Activated CD8-positive, alpha-beta T cell treated with anti-CD3 and anti-CD28 coated beads, Interleukin-2, amount 10 ng/mL, durations not matched to agents 7 days and 5 days (primary cell): Measurements from ENCODE around the gene RGS16. TPM values are rescaled to one million over a fixed set of nuclear protein-coding genes. Genes with fewer than 3 reads are reported as not detected.

Experiments used
- ATAC-seq: fragments of 150-1000 bp; cut with Tn5 transposase; one replicate; pipeline ENCODE4 v1.10.0; 2021; ENCODE audit warnings: moderate library complexity
- CTCF ChIA-PET: fragments of 350-600 bp; sonication (Branson Sonifier 250); formaldehyde crosslinking; loops from one replicate; lab custom pipeline; 2021; ENCODE audit warnings: antibody characterized with exemption; lab: Charles Lee
- POLR2A ChIA-PET: fragments of 350-600 bp; sonication (Branson Sonifier 250); formaldehyde crosslinking; loops from one replicate; lab custom pipeline; 2021; ENCODE audit warnings: antibody characterized with exemption; lab: Charles Lee
- DNase-seq: peaks from one replicate; pipeline ENCODE4 v3.0.0-alpha.2; 2020
- H3K27ac Mint-ChIP-seq: one replicate; pipeline ENCODE4 v1.8.0; 2021; ENCODE audit warnings: mild to moderate bottlenecking, mixed read lengths
- H3K27me3 Mint-ChIP-seq: one replicate; pipeline ENCODE4 v1.8.0; 2021; ENCODE audit warnings: low read depth, mixed read lengths
- H3K36me3 Mint-ChIP-seq: one replicate; pipeline ENCODE4 v1.8.0; 2021; ENCODE audit warnings: low read depth, mixed read lengths
- H3K4me1 Mint-ChIP-seq: one replicate; pipeline ENCODE4 v1.8.0; 2021; ENCODE audit warnings: low read depth, mixed read lengths
- H3K4me3 Mint-ChIP-seq: one replicate; pipeline ENCODE4 v1.8.0; 2021; ENCODE audit warnings: mild to moderate bottlenecking, mixed read lengths
- H3K9me3 Mint-ChIP-seq: one replicate; pipeline ENCODE4 v1.8.0; 2022; ENCODE audit warnings: mixed read lengths; ENCODE audit not compliant: insufficient read depth
- total RNA-seq, 2 experiments: library from RNA; stranded (reverse); gene quantifications; one replicate each; pipeline ENCODE4 v1.2.3, GENCODE V29; 2021

RGS16 gene
- total RNA-seq, 2 experiments from 2014 or later = 0.63 to 0.66 TPM

- H3K4me3 Mint-ChIP-seq = no peak overlapping the region
- ATAC-seq = no peak
- H3K4me1 Mint-ChIP-seq = peaks cover 58% of the 10 kb centered on the region
- no peak for DNase-seq
- CTCF ChIA-PET = interaction anchor here (0.7 to 5.6 kb wide), 7 partner anchors 12 to 153 kb away, joined by 3 to 35 read pairs (median 4); no protein-coding TSS in a partner anchor
- POLR2A ChIA-PET = interaction anchor here (0.5 to 1.6 kb wide), 3 partner anchors 13 to 67 kb away, joined by 3 to 5 read pairs (median 3); no protein-coding TSS in a partner anchor
- peaks cover 55% of the 10 kb centered on the region for H3K27me3 Mint-ChIP-seq
- H3K27ac Mint-ChIP-seq = no peak overlapping the region
- H3K36me3 Mint-ChIP-seq = no peaks in the 10 kb centered on the region
- H3K9me3 Mint-ChIP-seq = no peaks in the 10 kb centered on the region
Observed at GRCh38 chr1:182629080-182629479, 24.9 kb upstream of the RGS16 start.

- Mint-ChIP-seq H3K9me3 (no peaks in the 10 kb centered on the region), H3K27me3 (peaks cover 55% of the 10 kb centered on the region), H3K36me3 (no peaks in the 10 kb centered on the region), H3K27ac (no peak overlapping the region), H3K4me1 (peaks cover 58% of the 10 kb centered on the region), H3K4me3 (no peak overlapping the region)
- ChIA-PET CTCF (interaction anchor here (1.1 to 5.6 kb wide), 5 partner anchors 12 to 33 kb away, joined by 3 to 35 read pairs (median 4); no protein-coding TSS in a partner anchor), POLR2A (interaction anchor here (0.5 to 1.6 kb wide), 3 partner anchors 12 to 67 kb away, joined by 3 to 5 read pairs (median 3); no protein-coding TSS in a partner anchor)
- ATAC-seq (no peak), DNase-seq (no peak)
Observed at GRCh38 chr1:182628657-182629056, 24.5 kb upstream of the RGS16 start.

GRCh38 chr1:182627622-182628021 is 23.4 kb upstream of the RGS16 start:
- ATAC-seq = no peak

GRCh38 chr1:182626527-182626926 is 22.3 kb upstream of the RGS16 start:
- POLR2A ChIA-PET = no interaction called here
- no peaks in the 10 kb centered on the region for H3K9me3 Mint-ChIP-seq
- H3K27ac Mint-ChIP-seq = no peak overlapping the region
- no peaks in the 10 kb centered on the region for H3K36me3 Mint-ChIP-seq
- CTCF ChIA-PET = interaction anchor here (5.6 kb wide), 1 partner anchor 25 kb away, joined by 35 read pairs; no protein-coding TSS in a partner anchor
- DNase-seq (no peak), ATAC-seq (no peak)
- peaks cover 59% of the 10 kb centered on the region for H3K27me3 Mint-ChIP-seq
- H3K4me1 Mint-ChIP-seq = peaks cover 46% of the 10 kb centered on the region
- H3K4me3 Mint-ChIP-seq = no peak overlapping the region

More at GRCh38 chr1:182627622-182628021, 23.4 kb upstream of the RGS16 start:
- ChIA-PET CTCF (interaction anchor here (0.8 to 5.6 kb wide), 4 partner anchors 11 to 155 kb away, joined by 3 to 35 read pairs (median 12); no protein-coding TSS in a partner anchor), POLR2A (no interaction called here)
- Mint-ChIP-seq H3K27me3 (peaks cover 59% of the 10 kb centered on the region), H3K36me3 (no peaks in the 10 kb centered on the region), H3K4me1 (peaks cover 54% of the 10 kb centered on the region), H3K4me3 (no peak overlapping the region), H3K27ac (no peak overlapping the region), H3K9me3 (no peaks in the 10 kb centered on the region)
- DNase-seq = no peak

GRCh38 chr1:182625719-182626504 is 21.7 kb upstream of the RGS16 start:
- peaks cover 4% of the 10 kb centered on the region for H3K9me3 Mint-ChIP-seq
- no peak overlapping the region for H3K27ac Mint-ChIP-seq
- peaks cover 57% of the 10 kb centered on the region for H3K27me3 Mint-ChIP-seq
- no peak overlapping the region for H3K4me3 Mint-ChIP-seq
- peaks cover 3% of the 10 kb centered on the region for H3K36me3 Mint-ChIP-seq
- ChIA-PET POLR2A (interaction anchor here (0.9 kb wide), 1 partner anchor 10 kb away, joined by 5 read pairs; no protein-coding TSS in a partner anchor), CTCF (interaction anchor here (0.7 to 5.6 kb wide), 3 partner anchors 10 to 141 kb away, joined by 3 to 35 read pairs (median 11); no protein-coding TSS in a partner anchor)
- H3K4me1 Mint-ChIP-seq = peaks cover 42% of the 10 kb centered on the region
- ATAC-seq = no peak
- DNase-seq = no peak

GRCh38 chr1:182625024-182625423 is 20.8 kb upstream of the RGS16 start:
- peaks cover 13% of the 10 kb centered on the region for H3K9me3 Mint-ChIP-seq
- H3K4me1 Mint-ChIP-seq = peaks cover 36% of the 10 kb centered on the region
- H3K27ac Mint-ChIP-seq = no peak overlapping the region
- peaks cover 8% of the 10 kb centered on the region for H3K36me3 Mint-ChIP-seq
- ATAC-seq = no peak
- CTCF ChIA-PET = interaction anchor here (0.9 to 2.1 kb wide), 3 partner anchors 9 to 22 kb away, joined by 3 to 11 read pairs (median 4); no protein-coding TSS in a partner anchor
- DNase-seq = no peak
- H3K27me3 Mint-ChIP-seq = peaks cover 56% of the 10 kb centered on the region
- POLR2A ChIA-PET = interaction anchor here (0.9 kb wide), 1 partner anchor 9 kb away, joined by 5 read pairs; no protein-coding TSS in a partner anchor
- H3K4me3 Mint-ChIP-seq = no peak overlapping the region

- H3K27ac Mint-ChIP-seq = no peak overlapping the region
- peaks cover 53% of the 10 kb centered on the region for H3K27me3 Mint-ChIP-seq
- peaks cover 31% of the 10 kb centered on the region for H3K4me1 Mint-ChIP-seq
- DNase-seq = no peak
- peaks cover 8% of the 10 kb centered on the region for H3K36me3 Mint-ChIP-seq
- no peak for ATAC-seq
- H3K4me3 Mint-ChIP-seq = no peak overlapping the region
- H3K9me3 Mint-ChIP-seq = peaks cover 14% of the 10 kb centered on the region
- POLR2A ChIA-PET = interaction anchor here (0.6 to 0.8 kb wide), 2 partner anchors 8 to 25 kb away, joined by 3 read pairs; no protein-coding TSS in a partner anchor
- CTCF ChIA-PET = interaction anchor here (0.9 to 2.1 kb wide), 6 partner anchors 9 to 160 kb away, joined by 3 to 11 read pairs (median 4); no protein-coding TSS in a partner anchor
Observed at GRCh38 chr1:182624577-182624976, 20.4 kb upstream of the RGS16 start.

GRCh38 chr1:182622901-182623528 is 18.8 kb upstream of the RGS16 start:
- no peak overlapping the region for H3K4me3 Mint-ChIP-seq
- ATAC-seq (no peak), DNase-seq (no peak)
- H3K9me3 Mint-ChIP-seq = peaks cover 18% of the 10 kb centered on the region
- peaks cover 39% of the 10 kb centered on the region for H3K4me1 Mint-ChIP-seq
- H3K36me3 Mint-ChIP-seq = peaks cover 8% of the 10 kb centered on the region
- H3K27me3 Mint-ChIP-seq = peaks cover 59% of the 10 kb centered on the region
- CTCF ChIA-PET = interaction anchor here (1.7 kb wide), 1 partner anchor 161 kb away, joined by 4 read pairs; no protein-coding TSS in a partner anchor
- H3K27ac Mint-ChIP-seq = no peak overlapping the region
- POLR2A ChIA-PET = no interaction called here

- H3K4me1 Mint-ChIP-seq = peaks cover 50% of the 10 kb centered on the region
- CTCF ChIA-PET = interaction anchor here (1.6 kb wide), 1 partner anchor 163 kb away, joined by 6 read pairs; no protein-coding TSS in a partner anchor
- no peak overlapping the region for H3K27ac Mint-ChIP-seq
- POLR2A ChIA-PET = no interaction called here
- DNase-seq (no peak), ATAC-seq (no peak)
- peaks cover 18% of the 10 kb centered on the region for H3K9me3 Mint-ChIP-seq
- H3K36me3 Mint-ChIP-seq = peaks cover 8% of the 10 kb centered on the region
- peaks cover 61% of the 10 kb centered on the region for H3K27me3 Mint-ChIP-seq
- no peak overlapping the region for H3K4me3 Mint-ChIP-seq
Observed at GRCh38 chr1:182621906-182622305, 17.7 kb upstream of the RGS16 start.

GRCh38 chr1:182620924-182621585 is 16.9 kb upstream of the RGS16 start:
- Mint-ChIP-seq H3K4me1 (peaks cover 50% of the 10 kb centered on the region), H3K4me3 (no peak overlapping the region), H3K36me3 (peaks cover 10% of the 10 kb centered on the region), H3K27ac (no peak overlapping the region), H3K27me3 (peaks cover 64% of the 10 kb centered on the region), H3K9me3 (peaks cover 18% of the 10 kb centered on the region)
- ChIA-PET POLR2A (interaction anchor here (0.6 kb wide), 1 partner anchor 98 kb away, joined by 3 read pairs; no protein-coding TSS in a partner anchor), CTCF (interaction anchor here (0.7 to 7.6 kb wide), 4 partner anchors 16 to 164 kb away, joined by 3 to 66 read pairs (median 10); partner anchors contain the start of gene RGS16)
- ATAC-seq = no peak
- no peak for DNase-seq
